GDM1 (cell line): ENCODE data around the gene PON1.

Experiments used
- DNase-seq: peaks from one replicate; lab custom pipeline; 2025; lab: John Stamatoyannopoulos, UW

Gene PON1

GRCh38 chr7:95324431-95324830, at the start of gene PON1:
Gene PON1 (minus strand): TSS chr7:95324532. CDS start chr7:95324475, 57 bp downstream.
- no peak for DNase-seq

GRCh38 chr7:95373323-95373722, 49.0 kb upstream of the PON1 start:
- no peak for DNase-seq

- no peak for DNase-seq
Measured at GRCh38 chr7:95368235-95368634, 43.9 kb upstream of the PON1 start.

- DNase-seq = no peak
Measured at GRCh38 chr7:95367606-95368005, 43.3 kb upstream of the PON1 start.

GRCh38 chr7:95365151-95365550, 40.8 kb upstream of the PON1 start:
- no peak for DNase-seq

GRCh38 chr7:95357623-95358022, 33.3 kb upstream of the PON1 start:
- DNase-seq = no peak

- DNase-seq = no peak
Measured at GRCh38 chr7:95342642-95343307, 18.4 kb upstream of the PON1 start.

GRCh38 chr7:95342029-95342428, 17.7 kb upstream of the PON1 start:
- no peak for DNase-seq

- DNase-seq = no peak
Measured at GRCh38 chr7:95340491-95340890, 16.2 kb upstream of the PON1 start.

GRCh38 chr7:95338832-95339231, 14.5 kb upstream of the PON1 start:
- no peak for DNase-seq

- no peak for DNase-seq
Measured at GRCh38 chr7:95335093-95335492, 10.8 kb upstream of the PON1 start.

- no peak for DNase-seq
Measured at GRCh38 chr7:95334447-95334846, 10.1 kb upstream of the PON1 start.

GRCh38 chr7:95330961-95331337, 6.6 kb upstream of the PON1 start:
- no peak for DNase-seq

GRCh38 chr7:95330204-95330960, 6.0 kb upstream of the PON1 start:
- DNase-seq = peak; percentile 7

GRCh38 chr7:95327356-95327755, 3.0 kb upstream of the PON1 start:
- DNase-seq = no peak

- no peak for DNase-seq
Measured at GRCh38 chr7:95323410-95324129, 762 bp downstream of the PON1 start.

- DNase-seq = no peak
Measured at GRCh38 chr7:95322854-95323253, 1.5 kb downstream of the PON1 start.

- DNase-seq = no peak
Measured at GRCh38 chr7:95322396-95322795, 1.9 kb downstream of the PON1 start.

GRCh38 chr7:95321720-95322119, 2.6 kb downstream of the PON1 start:
- no peak for DNase-seq

- no peak for DNase-seq
Measured at GRCh38 chr7:95320651-95321050, 3.7 kb downstream of the PON1 start.

- DNase-seq = no peak
Measured at GRCh38 chr7:95319570-95319969, 4.8 kb downstream of the PON1 start.

- no peak for DNase-seq
Measured at GRCh38 chr7:95318501-95319100, 5.7 kb downstream of the PON1 start.

GRCh38 chr7:95317966-95318365, 6.4 kb downstream of the PON1 start:
- DNase-seq = no peak
